ENCODE data around the gene MAGI2. TPM values are rescaled to one million over a fixed set of nuclear protein-coding genes. Genes with fewer than 3 reads are reported as not detected.

Gene MAGI2
- total RNA-seq, 4 donors from 2014 or later: 0.98 to 4.8 (median 2.5) TPM

DNA sequence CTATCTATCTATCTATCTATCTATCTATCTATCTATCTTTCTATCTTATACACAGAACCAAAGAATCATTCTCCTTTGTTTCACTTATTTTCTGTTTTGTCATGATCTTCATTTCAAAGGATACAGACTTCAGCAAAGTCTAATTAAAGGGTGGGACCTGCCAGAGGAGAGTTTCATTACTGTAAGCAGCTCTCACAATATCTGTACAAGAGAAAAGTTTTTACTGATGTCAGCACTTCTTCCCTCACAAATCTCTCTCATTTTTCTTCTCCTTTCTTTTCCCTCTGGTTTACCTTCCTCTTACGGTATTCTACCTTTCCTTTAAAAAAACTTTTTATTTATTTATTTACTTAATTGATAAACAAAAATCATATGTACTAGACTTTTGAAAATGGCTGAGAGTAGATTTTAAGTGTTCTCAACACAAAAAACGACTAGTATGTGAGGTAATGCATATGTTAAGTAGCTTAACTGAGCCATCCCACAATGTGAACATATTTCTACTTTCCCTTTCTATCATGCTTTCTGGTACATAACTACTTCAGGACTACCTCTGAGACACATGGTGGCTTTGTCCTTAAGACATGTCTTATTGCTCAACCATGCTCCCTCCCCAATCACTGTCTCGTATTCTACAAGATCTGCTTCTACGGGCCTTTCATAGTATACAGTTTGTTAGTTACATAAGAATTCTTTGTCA lies 955.6 kb downstream of the MAGI2 start:
- Histone ChIP-seq H3K27me3 (no peaks in the 10 kb centered on the region), H3K4me1 (no peaks in the 10 kb centered on the region), H3K36me3 (no peaks in the 10 kb centered on the region), H3K9me3 (no peaks in the 10 kb centered on the region), H3K4me3 (no peak overlapping the region), H3K27ac (no peak overlapping the region)
- TF ChIP-seq, protein P1, sequence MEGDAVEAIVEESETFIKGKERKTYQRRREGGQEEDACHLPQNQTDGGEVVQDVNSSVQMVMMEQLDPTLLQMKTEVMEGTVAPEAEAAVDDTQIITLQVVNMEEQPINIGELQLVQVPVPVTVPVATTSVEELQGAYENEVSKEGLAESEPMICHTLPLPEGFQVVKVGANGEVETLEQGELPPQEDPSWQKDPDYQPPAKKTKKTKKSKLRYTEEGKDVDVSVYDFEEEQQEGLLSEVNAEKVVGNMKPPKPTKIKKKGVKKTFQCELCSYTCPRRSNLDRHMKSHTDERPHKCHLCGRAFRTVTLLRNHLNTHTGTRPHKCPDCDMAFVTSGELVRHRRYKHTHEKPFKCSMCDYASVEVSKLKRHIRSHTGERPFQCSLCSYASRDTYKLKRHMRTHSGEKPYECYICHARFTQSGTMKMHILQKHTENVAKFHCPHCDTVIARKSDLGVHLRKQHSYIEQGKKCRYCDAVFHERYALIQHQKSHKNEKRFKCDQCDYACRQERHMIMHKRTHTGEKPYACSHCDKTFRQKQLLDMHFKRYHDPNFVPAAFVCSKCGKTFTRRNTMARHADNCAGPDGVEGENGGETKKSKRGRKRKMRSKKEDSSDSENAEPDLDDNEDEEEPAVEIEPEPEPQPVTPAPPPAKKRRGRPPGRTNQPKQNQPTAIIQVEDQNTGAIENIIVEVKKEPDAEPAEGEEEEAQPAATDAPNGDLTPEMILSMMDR (IDR thresholded peaks at IDR 0.05): no peak
- TF ChIP-seq POLR2A (IDR thresholded peaks at IDR 0.05): no peak
- no peak for TF ChIP-seq POLR2AphosphoS5 (IDR thresholded peaks at IDR 0.05)
- no peak for TF ChIP-seq EP300 (IDR thresholded peaks at IDR 0.05)
- no peak for DNase-seq (ENCODE audit: low spot score in 2 of 2)
- 76% methylated on average over 4 of the region's 4 CpGs for WGBS

DNA sequence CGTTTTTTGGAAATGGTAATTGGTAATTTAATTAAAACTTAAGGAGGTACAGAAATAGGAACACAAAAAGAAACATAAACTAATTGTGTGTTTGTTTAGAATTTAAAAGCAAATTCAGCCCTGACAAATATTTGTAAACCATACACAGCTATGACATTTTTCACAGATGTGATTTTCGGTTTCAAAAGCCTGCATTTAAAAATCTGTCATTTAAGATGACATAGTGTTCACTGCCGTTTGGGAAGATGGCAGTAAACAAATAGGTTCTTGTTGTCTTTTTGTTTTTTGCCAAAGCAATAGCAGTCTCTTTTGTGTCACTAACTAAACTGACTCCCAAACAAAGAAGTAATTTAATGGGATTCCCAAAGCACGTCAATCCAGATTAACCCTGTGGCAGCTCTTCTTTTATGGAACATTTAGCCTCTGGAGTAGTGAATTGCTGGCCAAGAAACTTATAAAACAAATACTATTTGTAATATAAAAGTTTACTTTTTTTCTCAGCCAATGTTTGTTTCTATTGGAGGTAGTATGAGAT lies 957.3 kb downstream of the MAGI2 start:
- 54% methylated on average over 4 of the region's 4 CpGs for WGBS
- H3K36me3 ChIP-seq: no peaks in the 10 kb centered on the region
- H3K27ac ChIP-seq: no peak overlapping the region
- no peak overlapping the region for H3K4me3 ChIP-seq
- TF ChIP-seq EP300 (IDR thresholded peaks at IDR 0.05) (no peak), POLR2A (IDR thresholded peaks at IDR 0.05) (no peak), POLR2AphosphoS5 (IDR thresholded peaks at IDR 0.05) (no peak)
- TF ChIP-seq, protein P1 (IDR thresholded peaks at IDR 0.05): no peak
- no peaks in the 10 kb centered on the region for H3K27me3 ChIP-seq
- no peaks in the 10 kb centered on the region for H3K4me1 ChIP-seq
- H3K9me3 ChIP-seq: no peaks in the 10 kb centered on the region
- no peak for DNase-seq (ENCODE audit: low spot score in 2 of 2)

DNA sequence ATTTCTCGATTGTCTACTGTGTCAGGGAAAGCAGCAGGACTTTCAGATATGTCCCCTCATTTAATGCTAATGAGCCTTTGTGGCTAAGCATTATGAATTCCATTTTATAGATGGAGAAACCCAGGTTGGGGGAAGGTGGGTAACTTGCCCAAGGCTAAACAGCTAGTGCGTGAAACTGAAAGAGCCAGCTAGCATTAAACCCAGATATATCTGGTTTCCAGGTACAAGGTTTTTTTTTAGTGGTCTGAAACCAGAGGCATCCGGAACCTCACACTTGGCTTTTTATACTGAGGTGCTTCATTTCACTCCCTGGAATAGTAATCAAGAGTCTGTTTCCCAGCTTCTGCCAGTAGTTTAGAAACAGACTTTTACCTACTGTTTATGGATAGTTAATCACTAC lies 960.1 kb downstream of the MAGI2 start:
- no peak overlapping the region for H3K27ac ChIP-seq
- 82% methylated on average over 3 of the region's 3 CpGs for WGBS
- no peaks in the 10 kb centered on the region for H3K4me1 ChIP-seq
- H3K36me3 ChIP-seq: no peaks in the 10 kb centered on the region
- no peak overlapping the region for H3K4me3 ChIP-seq
- no peak for DNase-seq (ENCODE audit: low spot score in 2 of 2)
- TF ChIP-seq EP300 (IDR thresholded peaks at IDR 0.05) (no peak), POLR2AphosphoS5 (IDR thresholded peaks at IDR 0.05) (no peak), POLR2A (IDR thresholded peaks at IDR 0.05) (no peak)
- TF ChIP-seq, protein P1 (IDR thresholded peaks at IDR 0.05): no peak
- no peaks in the 10 kb centered on the region for H3K9me3 ChIP-seq
- no peaks in the 10 kb centered on the region for H3K27me3 ChIP-seq

DNA sequence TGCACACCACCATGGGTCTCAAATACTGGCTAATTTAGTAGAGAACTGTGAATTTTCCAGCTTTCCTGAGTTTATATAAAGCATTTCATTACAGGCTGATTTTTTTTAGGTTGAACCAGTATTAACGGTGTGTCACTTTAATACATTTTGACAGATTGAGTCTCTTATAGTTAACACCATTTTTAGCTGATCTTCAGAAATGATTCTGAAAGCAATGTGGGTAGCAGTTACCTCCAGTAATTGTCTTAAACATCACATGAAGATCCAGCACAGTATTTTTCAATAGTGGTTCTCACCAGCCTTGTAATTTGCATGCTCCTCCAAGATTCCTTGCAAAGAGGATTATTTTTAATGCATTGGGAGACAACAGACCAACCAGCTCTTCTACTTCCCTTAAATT lies 961.3 kb downstream of the MAGI2 start:
- TF ChIP-seq, protein P1 (IDR thresholded peaks at IDR 0.05): no peak

DNA sequence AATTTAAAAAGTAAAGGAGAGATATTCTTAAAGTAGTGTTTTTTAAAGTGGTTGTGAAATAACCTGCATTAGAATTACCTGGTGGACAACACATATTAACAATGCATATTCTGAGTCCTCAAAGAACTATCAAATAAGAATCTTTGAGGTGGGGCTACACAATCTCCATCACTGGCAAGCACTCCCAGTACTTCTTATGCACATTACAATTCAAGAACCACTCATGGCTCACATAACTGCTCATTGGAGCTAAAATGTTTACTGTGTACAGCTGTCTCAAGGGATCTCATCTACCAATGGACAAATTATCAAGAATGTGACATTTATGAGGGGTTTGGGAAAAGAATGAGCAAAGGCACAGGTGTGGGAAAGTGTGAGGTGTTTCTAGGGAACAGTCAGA lies 962.9 kb downstream of the MAGI2 start:
- H3K9me3 ChIP-seq: no peaks in the 10 kb centered on the region
- H3K4me1 ChIP-seq: no peaks in the 10 kb centered on the region
- H3K4me3 ChIP-seq: no peak overlapping the region
- no peak for DNase-seq (ENCODE audit: low spot score in 2 of 2)
- H3K27me3 ChIP-seq: no peaks in the 10 kb centered on the region
- no peak for TF ChIP-seq POLR2A (IDR thresholded peaks at IDR 0.05)
- TF ChIP-seq, protein P1 (IDR thresholded peaks at IDR 0.05): no peak
- TF ChIP-seq POLR2AphosphoS5 (IDR thresholded peaks at IDR 0.05): no peak
- no peak for TF ChIP-seq EP300 (IDR thresholded peaks at IDR 0.05)
- H3K36me3 ChIP-seq: no peaks in the 10 kb centered on the region
- no peak overlapping the region for H3K27ac ChIP-seq

More for the DNA sequence above, 961.3 kb downstream of the MAGI2 start:
- no peak for DNase-seq (ENCODE audit: low spot score in 2 of 2)
- no peaks in the 10 kb centered on the region for H3K9me3 ChIP-seq
- no peaks in the 10 kb centered on the region for H3K36me3 ChIP-seq
- H3K4me3 ChIP-seq: no peak overlapping the region
- 100% methylated on average over 1 of the region's 1 CpG for WGBS
- no peak overlapping the region for H3K27ac ChIP-seq
- H3K27me3 ChIP-seq: no peaks in the 10 kb centered on the region
- H3K4me1 ChIP-seq: no peaks in the 10 kb centered on the region

All from suprapubic skin (tissue), 4 donors.